GM12878 (cell line): Measurements from ENCODE around the gene PPWD1. TPM values are rescaled to one million over a fixed set of nuclear protein-coding genes. Genes with fewer than 3 reads are reported as not detected.

ENCODE experiments used
- ATAC-seq: fragments of 200-7000 bp; cut with Tn5 transposase; 3 replicates; pipeline ENCODE4 v1.9.1; 2020; ENCODE audit warnings: mild to moderate bottlenecking, moderate library complexity
- BruUV-seq: library from RNA; stranded (reverse); fragments of 400-500 nt; replicated peaks from 2 replicates; lab custom pipeline; 2021; lab: Mats Ljungman, UMichigan
- CTCF ChIA-PET: fragments of 300-600 bp; sonication (Branson Sonifier 250); formaldehyde crosslinking; extraction: SDS; loops from one replicate; lab custom pipeline; 2021; ENCODE audit warnings: inconsistent platforms; lab: Yijun Ruan, JAX
- POLR2A ChIA-PET: fragments of 350-600 bp; formaldehyde crosslinking; extraction: SDS; loops from one replicate; lab custom pipeline; 2021; ENCODE audit warnings: inconsistent platforms; lab: Charles Lee
- RAD21 ChIA-PET: fragments of 300-600 bp; sonication (Branson Sonifier 250); formaldehyde crosslinking; loops from one replicate; lab custom pipeline; 2023; ENCODE audit warnings: antibody characterized with exemption; ENCODE audit not compliant: unreplicated experiment; lab: Charles Lee
- SMC1A ChIA-PET: fragments of 300-600 bp; sonication (Branson Sonifier 250); formaldehyde crosslinking; loops from one replicate; lab custom pipeline; 2023; ENCODE audit not compliant: unreplicated experiment, uncharacterized antibody; lab: Charles Lee
- DNase-seq: peaks from one replicate; pipeline ENCODE4 v3.0.0-alpha.2; 2011; ENCODE audit warnings: low read depth, low spot score
- FAIRE-seq: peaks from 3 replicates; lab custom pipeline; 2011; peaks lifted over from hg19 to GRCh38; lab: Jason Lieb, UNC
- H2AFZ ChIP-seq: 2 replicates; pipeline ENCODE4 v1.6.0; 2011; ENCODE audit warnings: low read depth, low read length, control low read depth; ENCODE audit not compliant: control insufficient read depth
- H3K27ac ChIP-seq: 2 replicates; pipeline ENCODE4 v1.5.1; 2011; ENCODE audit warnings: control low read depth; ENCODE audit not compliant: control insufficient read depth, insufficient read depth
- H3K27me3 ChIP-seq, 2 experiments: replicated peaks in 1 of 2; 2 replicates each; pipeline versions ENCODE4 v1.6.0 to v1.6.1; 2011; ENCODE audit warnings: low read length in 1 of 2; ENCODE audit not compliant: control insufficient read depth in 2 of 2, insufficient read depth in 2 of 2
- H3K36me3 ChIP-seq, 2 experiments: 2 replicates each; pipeline ENCODE4 v1.5.1; 2011; ENCODE audit warnings: low read length in 1 of 2; ENCODE audit not compliant: control insufficient read depth in 2 of 2, insufficient read depth in 2 of 2
- H3K4me1 ChIP-seq: 2 replicates; pipeline ENCODE4 v1.6.1; 2011; ENCODE audit warnings: mild to moderate bottlenecking, low read length, moderate library complexity, mixed read lengths; ENCODE audit not compliant: control insufficient read depth, insufficient read depth
- H3K4me2 ChIP-seq: 2 replicates; pipeline ENCODE4 v1.6.0; 2011; ENCODE audit warnings: control low read depth; ENCODE audit not compliant: control insufficient read depth, insufficient read depth
- H3K4me3 ChIP-seq: fragments of 200-600 bp; sonication (generic); 2 replicates; pipeline ENCODE4 v1.5.1; 2016
- H3K79me2 ChIP-seq: 2 replicates; pipeline ENCODE4 v1.6.0; 2011; ENCODE audit warnings: low read length; ENCODE audit not compliant: control insufficient read depth, insufficient read depth
- H3K9ac ChIP-seq: 2 replicates; pipeline ENCODE4 v1.8.0; 2011; ENCODE audit warnings: low read length, control low read depth, mixed read lengths; ENCODE audit not compliant: control insufficient read depth, insufficient read depth
- H3K9me3 ChIP-seq: replicated peaks from 3 replicates; pipeline ENCODE4 v1.5.1; 2011; ENCODE audit warnings: mild to moderate bottlenecking, low read length; ENCODE audit not compliant: control insufficient read depth, insufficient read depth
- H4K20me1 ChIP-seq: 2 replicates; pipeline ENCODE4 v1.6.0; 2011; ENCODE audit not compliant: control insufficient read depth, insufficient read depth
- CBX3 ChIP-seq: fragments of 200-600 bp; sonication (generic); IDR thresholded peaks from 2 replicates; pipeline ENCODE4 v1.6.1; 2016; ENCODE audit warnings: low read depth, borderline replicate concordance
- CEBPB ChIP-seq, 2 experiments: fragments of 150-350 bp in 1 of 2; IDR thresholded peaks; 2 replicates each; pipeline ENCODE4 v1.6.1; 2012 to 2014; ENCODE audit warnings: low read depth in 2 of 2, low read length in 2 of 2, borderline replicate concordance in 1 of 2, inconsistent platforms in 1 of 2
- CHD2 ChIP-seq: IDR thresholded peaks from 2 replicates; pipeline ENCODE4 v1.6.1; 2011; ENCODE audit warnings: low read depth, low read length, improper control_type of control experiment, borderline replicate concordance
- DPF2 ChIP-seq: fragments of 450-650 bp; IDR thresholded peaks from 2 replicates; pipeline ENCODE4 v1.6.1; 2017; ENCODE audit warnings: mild to moderate bottlenecking
- EP300 ChIP-seq, 2 experiments: fragments of 150-350 bp in 1 of 2; IDR thresholded peaks; 2 replicates each; pipeline ENCODE4 v1.6.1; 2011 to 2012; ENCODE audit warnings: low read depth in 2 of 2, low read length in 2 of 2, borderline replicate concordance in 1 of 2, improper control_type of control experiment in 1 of 2, inconsistent platforms in 1 of 2; ENCODE audit not compliant: control insufficient read depth in 1 of 2
- FOXM1 ChIP-seq: IDR thresholded peaks from 2 replicates; pipeline ENCODE4 v1.6.1; 2012; ENCODE audit warnings: low read depth, mild to moderate bottlenecking, inconsistent platforms, low read length, moderate library complexity
- GABPA ChIP-seq: IDR thresholded peaks from 2 replicates; pipeline ENCODE4 v1.6.1; 2014; ENCODE audit warnings: antibody characterized with exemption, low read depth, mild to moderate bottlenecking, inconsistent platforms
- JUNB ChIP-seq: IDR thresholded peaks from 2 replicates; pipeline ENCODE4 v1.6.1; 2016; ENCODE audit warnings: antibody characterized with exemption, mild to moderate bottlenecking
- KAT2A ChIP-seq: conservative IDR thresholded peaks from 2 replicates; pipeline ENCODE4 v1.6.1; 2011; ENCODE audit warnings: low read depth, low read length; ENCODE audit not compliant: control insufficient read depth
- MYB ChIP-seq: fragments of 150-350 bp; IDR thresholded peaks from 2 replicates; pipeline ENCODE4 v1.6.1; 2014; ENCODE audit warnings: mild to moderate bottlenecking, low read depth, low read length, borderline replicate concordance
- NFIC ChIP-seq: IDR thresholded peaks from 2 replicates; pipeline ENCODE4 v1.6.1; 2012; ENCODE audit warnings: low read depth, mild to moderate bottlenecking, inconsistent platforms, low read length, moderate library complexity
- RCOR1 ChIP-seq: conservative IDR thresholded peaks from 2 replicates; pipeline ENCODE4 v1.6.1; 2012; ENCODE audit warnings: low read depth, low read length, improper control_type of control experiment
- RELA ChIP-seq: fragments of 450-650 bp; IDR thresholded peaks from 2 replicates; pipeline ENCODE4 v1.8.0; 2014; ENCODE audit warnings: borderline replicate concordance; ENCODE audit not compliant: partially characterized antibody
- SP1 ChIP-seq: IDR thresholded peaks from one replicate; pipeline ENCODE4 v1.6.1; 2011; ENCODE audit warnings: low read depth, low read length
- SPI1 ChIP-seq: IDR thresholded peaks from 2 replicates; pipeline ENCODE4 v1.6.1; 2011; ENCODE audit warnings: low read depth, mild to moderate bottlenecking, low read length, moderate library complexity, borderline replicate concordance; ENCODE audit not compliant: insufficient read depth
- STAT1 ChIP-seq: fragments of 450-650 bp; conservative IDR thresholded peaks from 2 replicates; pipeline ENCODE4 v1.6.1; 2014; ENCODE audit warnings: antibody characterized with exemption, mild to moderate bottlenecking
- SUZ12 ChIP-seq: fragments of 200-600 bp; sonication (generic); IDR thresholded peaks from one replicate; pipeline ENCODE4 v1.6.1; 2018; ENCODE audit warnings: antibody characterized with exemption, mild to moderate bottlenecking; ENCODE audit not compliant: unreplicated experiment
- ZSCAN29 ChIP-seq: fragments of 450-650 bp; IDR thresholded peaks from 2 replicates; pipeline ENCODE4 v1.6.1; 2017; ENCODE audit warnings: mild to moderate bottlenecking, moderate library complexity
- WGBS: methylation state at CpG from one replicate; pipeline ENCODE4 v1.1.6; 2016; ENCODE audit warnings: low lambda C conversion rate; ENCODE audit not compliant: insufficient replicate concordance, insufficient coverage; ENCODE audit errors: missing lambda C conversion rate; 5-methylcytosine and 5-hydroxymethylcytosine counted together
- in situ Hi-C: fragments of 300-500 bp; cut with MboI; formaldehyde crosslinking; loops from 9 replicates; pipeline ENCODE4 v1.14.3; 2018; ENCODE audit warnings: mixed read lengths
- intact Hi-C: fragments of 100-400 bp; cut with micrococcal nuclease; formaldehyde crosslinking; loops from one replicate; pipeline ENCODE4 v1.14.2; 2022; ENCODE audit not compliant: unreplicated experiment
- polyA plus RNA-seq, 11 experiments: library from polyadenylated mRNA; depleted of rRNA in 4 of 11; unstranded in 6 of 11; stranded (reverse) in 5 of 11; fragments of >200 nt; fragmentation: Nextera tagmentation in 4 of 11; fragmentation: Illumina TruSeq in 1 of 11; extraction: Ambion mirVana in 4 of 11; extraction: Trizol in 1 of 11; gene quantifications; 1 replicate in 1 of 11; 2 replicates in 10 of 11; pipeline versions ENCODE4 v1.2.1 to v1.2.3, GENCODE V29; 2011 to 2016; ENCODE audit warnings: inconsistent platforms in 2 of 11, missing spikeins in 2 of 11, low read depth in 1 of 11
- total RNA-seq, 4 experiments: library from RNA; depleted of rRNA in 3 of 4; stranded (reverse); fragments of >200 nt in 3 of 4; fragmentation: Illumina TruSeq in 1 of 4; extraction: Trizol in 1 of 4; gene quantifications; 2 replicates each; pipeline versions ENCODE4 v1.2.1 to v1.2.3, GENCODE V29; 2013 to 2021
- TF ChIP-seq, protein P1 (sequence below): IDR thresholded peaks from 2 replicates; pipeline ENCODE4 v1.6.1; 2012; ENCODE audit warnings: low read depth, low read length, improper control_type of control experiment

PPWD1 gene
- total and polyA plus RNA-seq, 10 of the 15 experiments (the other 5 are each of a cell fraction or from before 2014, with no cell fraction given): 18.0 to 53.9 (median 43.2) TPM

DNA sequence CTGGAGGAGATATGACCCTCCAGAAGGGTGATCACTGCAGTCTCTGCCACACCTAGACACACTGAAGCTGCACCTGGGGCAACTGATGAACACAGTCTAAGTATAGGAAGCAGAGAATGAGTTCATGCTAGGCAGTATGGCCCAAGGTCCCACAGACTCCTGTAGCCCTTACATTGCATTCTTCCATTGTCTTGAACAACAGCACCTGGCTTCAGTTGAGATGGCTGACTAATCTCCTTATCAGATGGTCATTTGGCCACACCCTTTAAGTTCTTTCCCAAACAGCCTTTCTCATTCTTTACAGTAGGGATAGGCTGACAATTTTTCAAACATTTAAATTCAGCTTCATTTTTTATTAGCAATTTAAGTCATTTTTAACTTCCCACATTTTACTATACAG lies 23.3 kb upstream of the PPWD1 start:
- Histone ChIP-seq H3K79me2 (no peaks in the 10 kb centered on the region), H3K36me3 (peaks cover 2 to 3% of the 10 kb centered on the region in 2 experiments; a peak in 3 of 4 replicates), H4K20me1 (no peaks in the 10 kb centered on the region), H2AFZ (no peak overlapping the region), H3K4me1 (no peaks in the 10 kb centered on the region), H3K4me2 (no peak overlapping the region), H3K9ac (no peak overlapping the region), H3K27ac (no peak overlapping the region), H3K27me3 (no peaks in the 10 kb centered on the region), H3K9me3 (no peaks in the 10 kb centered on the region), H3K4me3 (no peak overlapping the region)
- CTCF ChIA-PET: interaction anchor here (0.7 to 1.0 kb wide), 2 partner anchors 13 to 729 kb away, joined by 3 read pairs; no protein-coding TSS in a partner anchor
- DNase-seq: no peak
- ATAC-seq: no peak
- in situ Hi-C loops: no loop called here
- FAIRE-seq: no peak
- BruUV-seq: no TSS peak
- POLR2A ChIA-PET: interaction anchor here (0.7 kb wide), 1 partner anchor 486 kb away, joined by 3 read pairs; no protein-coding TSS in a partner anchor
- TF ChIP-seq DPF2: no peak
- no peak for TF ChIP-seq JUNB
- no peak for TF ChIP-seq SPI1
- no peak for TF ChIP-seq KAT2A
- TF ChIP-seq SUZ12: no peak
- TF ChIP-seq CEBPB (IDR thresholded peaks at IDR 0.05; ENCODE audit: borderline replicate concordance in 1 of 2, low read depth in 2 of 2, low read length in 2 of 2): no peak
- TF ChIP-seq NFIC: no peak
- TF ChIP-seq SP1: no peak
- intact Hi-C loops: no loop called here
- SMC1A ChIA-PET: no interaction called here
- RAD21 ChIA-PET: no interaction called here

DNA sequence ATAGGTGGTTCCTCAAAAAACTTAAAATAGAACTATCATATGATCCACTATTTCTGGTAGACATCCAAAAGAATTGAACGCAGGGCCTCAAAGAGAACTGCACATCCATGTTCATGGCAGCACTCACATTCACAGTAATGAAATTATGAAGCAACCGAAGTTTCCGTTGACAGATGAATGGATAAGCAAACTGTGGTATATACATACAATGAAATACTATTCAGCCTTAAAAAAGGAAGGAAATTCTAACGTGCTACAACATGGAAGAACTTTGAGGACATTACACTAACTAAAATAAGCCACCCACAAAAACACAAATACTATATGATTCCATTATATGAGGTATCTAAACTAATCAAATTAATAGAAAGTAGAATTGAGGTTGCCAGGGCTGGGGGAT lies 18.6 kb upstream of the PPWD1 start:
- ChIA-PET SMC1A (interaction anchor here (1.3 kb wide), 1 partner anchor 18 kb away, joined by 4 read pairs; the partner anchor contains the start of genes CENPK and PPWD1), CTCF (no interaction called here), POLR2A (no interaction called here), RAD21 (no interaction called here)
- WGBS: 95% methylated on average over 4 of the region's 4 CpGs
- intact Hi-C loops (no loop called here), in situ Hi-C loops (no loop called here)
- Histone ChIP-seq H3K4me2 (no peak overlapping the region), H3K79me2 (no peaks in the 10 kb centered on the region), H3K36me3 (peaks cover 2 to 8% of the 10 kb centered on the region in 2 experiments; a peak in 2 of 4 replicates), H3K9me3 (no peaks in the 10 kb centered on the region), H3K4me3 (no peak overlapping the region), H3K27me3 (no peaks in the 10 kb centered on the region), H2AFZ (no peak overlapping the region), H3K4me1 (no peaks in the 10 kb centered on the region), H3K9ac (no peak overlapping the region), H3K27ac (no peak overlapping the region), H4K20me1 (no peaks in the 10 kb centered on the region)
- FAIRE-seq: no peak
- no peak for DNase-seq
- BruUV-seq: no TSS peak
- no peak for ATAC-seq
- TF ChIP-seq GABPA (no peak), CHD2 (no peak), ZSCAN29 (no peak), RCOR1 (no peak), NFIC (no peak), STAT1 (no peak), CBX3 (no peak), FOXM1 (no peak), MYB (no peak), EP300 (IDR thresholded peaks at IDR 0.05; ENCODE audit: borderline replicate concordance in 1 of 2, control insufficient read depth in 1 of 2, low read depth in 2 of 2, low read length in 2 of 2) (no peak), RELA (no peak)
- TF ChIP-seq, protein P1, sequence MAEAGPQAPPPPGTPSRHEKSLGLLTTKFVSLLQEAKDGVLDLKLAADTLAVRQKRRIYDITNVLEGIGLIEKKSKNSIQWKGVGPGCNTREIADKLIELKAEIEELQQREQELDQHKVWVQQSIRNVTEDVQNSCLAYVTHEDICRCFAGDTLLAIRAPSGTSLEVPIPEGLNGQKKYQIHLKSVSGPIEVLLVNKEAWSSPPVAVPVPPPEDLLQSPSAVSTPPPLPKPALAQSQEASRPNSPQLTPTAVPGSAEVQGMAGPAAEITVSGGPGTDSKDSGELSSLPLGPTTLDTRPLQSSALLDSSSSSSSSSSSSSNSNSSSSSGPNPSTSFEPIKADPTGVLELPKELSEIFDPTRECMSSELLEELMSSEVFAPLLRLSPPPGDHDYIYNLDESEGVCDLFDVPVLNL: no peak
